H9 (cell line): Measurements from ENCODE around the gene GPR153. TPM values are rescaled to one million over a fixed set of nuclear protein-coding genes. Genes with fewer than 3 reads are reported as not detected.

Source experiments
- DNase-seq: peaks from one replicate; pipeline ENCODE4 v3.0.0-alpha.2; 2017
- H2AFZ ChIP-seq: one replicate; pipeline ENCODE4 v1.6.1; 2013; ENCODE audit warnings: mild to moderate bottlenecking, low read length, control low read depth, moderate library complexity
- H2AK5ac ChIP-seq: 2 replicates; pipeline ENCODE4 v1.6.1; 2013; ENCODE audit warnings: low read length, control low read depth, mixed read lengths; ENCODE audit not compliant: insufficient read length
- H2BK120ac ChIP-seq: one replicate; pipeline ENCODE4 v1.6.1; 2013; ENCODE audit warnings: low read depth, mild to moderate bottlenecking, low read length, control low read depth, inconsistent platforms; ENCODE audit not compliant: poor library complexity, severe bottlenecking
- H2BK12ac ChIP-seq: 2 replicates; pipeline ENCODE4 v1.6.1; 2013; ENCODE audit warnings: low read length, control low read depth, mixed read lengths, low read depth; ENCODE audit not compliant: insufficient read length
- H2BK15ac ChIP-seq: 2 replicates; pipeline ENCODE4 v1.6.1; 2013; ENCODE audit warnings: low read depth, low read length, control low read depth
- H2BK20ac ChIP-seq: one replicate; pipeline ENCODE4 v1.6.1; 2013; ENCODE audit warnings: low read depth, mild to moderate bottlenecking, low read length, control low read depth, inconsistent platforms; ENCODE audit not compliant: poor library complexity, severe bottlenecking
- H2BK5ac ChIP-seq: 2 replicates; pipeline ENCODE4 v1.6.1; 2013; ENCODE audit warnings: low read length, control low read depth, mixed read lengths; ENCODE audit not compliant: insufficient read length
- H3K14ac ChIP-seq: 2 replicates; pipeline ENCODE4 v1.6.1; 2013; ENCODE audit warnings: low read length, control low read depth; ENCODE audit not compliant: insufficient read depth
- H3K18ac ChIP-seq: 2 replicates; pipeline ENCODE4 v1.6.1; 2013; ENCODE audit warnings: low read depth, mild to moderate bottlenecking, mixed read lengths, low read length, control low read depth; ENCODE audit not compliant: insufficient read length
- H3K23ac ChIP-seq: 2 replicates; pipeline ENCODE4 v1.6.1; 2013; ENCODE audit warnings: low read length, control low read depth, mixed read lengths, low read depth; ENCODE audit not compliant: insufficient read length
- H3K23me2 ChIP-seq: 2 replicates; pipeline ENCODE4 v1.6.1; 2013; ENCODE audit warnings: low read depth, mild to moderate bottlenecking, mixed read lengths, low read length, control low read depth; ENCODE audit not compliant: insufficient read length, poor library complexity, severe bottlenecking
- H3K27ac ChIP-seq: 2 replicates; pipeline ENCODE4 v1.5.1; 2013; ENCODE audit warnings: low read length, control low read depth, mixed read lengths, low read depth; ENCODE audit not compliant: insufficient read length
- H3K27me3 ChIP-seq: 2 replicates; pipeline ENCODE4 v1.6.1; 2013; ENCODE audit warnings: low read length, control low read depth, inconsistent platforms; ENCODE audit not compliant: insufficient read depth
- H3K4ac ChIP-seq: 2 replicates; pipeline ENCODE4 v1.6.1; 2013; ENCODE audit warnings: low read depth, mild to moderate bottlenecking, control low read depth, inconsistent platforms, low read length, moderate library complexity
- H3K4me1 ChIP-seq: 2 replicates; pipeline ENCODE4 v1.6.1; 2013; ENCODE audit warnings: low read length, control low read depth, inconsistent platforms; ENCODE audit not compliant: insufficient read depth
- H3K4me2 ChIP-seq: 2 replicates; pipeline ENCODE4 v1.6.1; 2013; ENCODE audit warnings: low read length, control low read depth, mixed read lengths; ENCODE audit not compliant: insufficient read length, insufficient read depth
- H3K56ac ChIP-seq: 2 replicates; pipeline ENCODE4 v1.6.1; 2013; ENCODE audit warnings: low read depth, mild to moderate bottlenecking, mixed read lengths, low read length, control low read depth; ENCODE audit not compliant: insufficient read length
- H3K79me1 ChIP-seq: 2 replicates; pipeline ENCODE4 v1.6.1; 2013; ENCODE audit warnings: low read depth, mild to moderate bottlenecking, moderate library complexity, low read length, control low read depth, inconsistent platforms; ENCODE audit not compliant: insufficient read depth, poor library complexity, severe bottlenecking
- H3K79me2 ChIP-seq: 2 replicates; pipeline ENCODE4 v1.6.1; 2013; ENCODE audit warnings: low read length, control low read depth, inconsistent platforms; ENCODE audit not compliant: insufficient read depth
- H3K9ac ChIP-seq: 2 replicates; pipeline ENCODE4 v1.6.1; 2013; ENCODE audit warnings: low read length, control low read depth, mixed read lengths; ENCODE audit not compliant: insufficient read length; ENCODE audit errors: extremely low read depth
- H3K9me3 ChIP-seq: one replicate; pipeline ENCODE4 v1.6.1; 2013; ENCODE audit warnings: low read depth, low read length, inconsistent platforms; ENCODE audit not compliant: control insufficient read depth
- H3T11ph ChIP-seq: one replicate; pipeline ENCODE4 v1.6.1; 2013; ENCODE audit warnings: mild to moderate bottlenecking, low read length, control low read depth, inconsistent platforms
- H4K20me1 ChIP-seq: one replicate; pipeline ENCODE4 v1.6.1; 2013; ENCODE audit not compliant: control insufficient read depth, insufficient read length, insufficient read depth
- H4K5ac ChIP-seq: 2 replicates; pipeline ENCODE4 v1.6.1; 2013; ENCODE audit warnings: low read depth, mild to moderate bottlenecking, mixed read lengths, low read length, control low read depth; ENCODE audit not compliant: insufficient read length
- H4K8ac ChIP-seq: replicated peaks from 2 replicates; pipeline ENCODE4 v1.6.1; 2013; ENCODE audit warnings: low read length, control low read depth, mixed read lengths, low read depth; ENCODE audit not compliant: insufficient read length
- H4K91ac ChIP-seq: 2 replicates; pipeline ENCODE4 v1.6.1; 2013; ENCODE audit warnings: low read depth, mild to moderate bottlenecking, moderate library complexity, mixed read lengths, low read length, control low read depth; ENCODE audit not compliant: insufficient read length
- H3K27ac Mint-ChIP-seq, 3 experiments: 2 replicates in 2 of 3; 3 replicates in 1 of 3; pipeline ENCODE4 v1.8.0; 2020 to 2021; ENCODE audit warnings: mixed read lengths in 3 of 3, mild to moderate bottlenecking in 1 of 3, moderate library complexity in 1 of 3
- H3K27me3 Mint-ChIP-seq: 2 replicates; pipeline ENCODE4 v1.8.0; 2021; ENCODE audit warnings: low read depth, mild to moderate bottlenecking, moderate library complexity, mixed read lengths
- H3K36me3 Mint-ChIP-seq, 3 experiments: 2 replicates in 2 of 3; 3 replicates in 1 of 3; pipeline ENCODE4 v1.8.0; 2020 to 2021; ENCODE audit warnings: low read depth in 3 of 3, mixed read lengths in 3 of 3; ENCODE audit not compliant: insufficient read depth in 1 of 3
- H3K4me1 Mint-ChIP-seq, 2 experiments: 2 replicates each; pipeline ENCODE4 v1.8.0; 2020; ENCODE audit warnings: mixed read lengths in 2 of 2
- H3K4me3 Mint-ChIP-seq, 2 experiments: 2 replicates in 1 of 2; 3 replicates in 1 of 2; pipeline ENCODE4 v1.8.0; 2020 to 2021; ENCODE audit warnings: mild to moderate bottlenecking in 2 of 2, mixed read lengths in 2 of 2, moderate library complexity in 1 of 2
- H3K9me3 Mint-ChIP-seq, 2 experiments: 2 replicates in 1 of 2; 3 replicates in 1 of 2; pipeline ENCODE4 v1.8.0; 2020; ENCODE audit warnings: mild to moderate bottlenecking in 2 of 2, mixed read lengths in 2 of 2, moderate library complexity in 1 of 2
- WGBS: extraction: QIAGEN DNeasy Blood & Tissue Kit; methylation state at CpG from one replicate; pipeline ENCODE4 v1.1.7; 2013; ENCODE audit warnings: missing lambda C conversion rate, low lambda C conversion rate, mixed read lengths; ENCODE audit not compliant: insufficient read length; ENCODE audit errors: extremely low coverage; 5-methylcytosine and 5-hydroxymethylcytosine counted together
- total RNA-seq: library from RNA; stranded (reverse); gene quantifications from 2 replicates; pipeline ENCODE4 v1.2.1, GENCODE V29; 2021
- TF ChIP-seq, protein P1 (sequence below): fragments of 200-600 bp; sonication (generic); conservative IDR thresholded peaks from 3 replicates; pipeline ENCODE4 v1.8.0; 2021; ENCODE audit warnings: antibody characterized with exemption, mild to moderate bottlenecking

GPR153 gene
- total RNA-seq, 1 experiment from 2014 or later, result 8.9 TPM

DNA sequence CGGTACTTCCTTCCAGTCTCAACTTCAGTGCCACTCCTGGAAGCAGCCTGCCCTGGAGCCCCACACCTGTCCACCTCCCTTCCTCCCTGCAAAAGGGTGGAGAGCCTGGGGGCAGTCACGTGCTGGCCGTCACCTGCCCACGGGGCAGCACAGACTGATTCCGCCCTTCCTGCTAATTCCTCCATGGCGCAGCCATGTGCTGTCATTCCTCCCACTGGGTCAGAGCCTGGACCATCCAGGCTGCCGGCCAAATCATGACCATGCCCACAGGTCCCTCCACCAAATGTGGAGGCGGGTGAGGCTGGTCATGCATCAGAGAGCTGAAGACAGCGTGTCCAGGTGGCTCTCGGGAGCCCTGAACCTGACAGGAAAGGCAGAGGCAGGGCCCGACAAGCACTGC lies 24.4 kb upstream of the GPR153 start:
- H4K20me1 ChIP-seq, result no peaks in the 10 kb centered on the region
- no CpG with 5 or more reads among the region's 11 CpGs for WGBS
- no peak overlapping the region for H2BK20ac ChIP-seq
- H2BK120ac ChIP-seq, result no peak overlapping the region
- H3K4me2 ChIP-seq, result no peak overlapping the region
- no peak overlapping the region for H3K27ac ChIP-seq
- no peaks in the 10 kb centered on the region for H3K27me3 Mint-ChIP-seq
- no peaks in the 10 kb centered on the region for H3K9me3 Mint-ChIP-seq
- no peak overlapping the region for H3K18ac ChIP-seq
- H3K27me3 ChIP-seq, result no peaks in the 10 kb centered on the region
- no peak overlapping the region for H3K56ac ChIP-seq
- no peak overlapping the region for H3K9ac ChIP-seq
- H3K4me1 Mint-ChIP-seq, result no peaks in the 10 kb centered on the region
- H2AFZ ChIP-seq, result no peak overlapping the region
- H4K91ac ChIP-seq, result no peak overlapping the region
- H2BK12ac ChIP-seq, result no peak overlapping the region
- H3K14ac ChIP-seq, result no peak overlapping the region
- H3K23me2 ChIP-seq, result no peaks in the 10 kb centered on the region
- H3K9me3 ChIP-seq, result no peaks in the 10 kb centered on the region
- peaks cover 0 to 8% (median 4%) of the 10 kb centered on the region in 3 experiments; a peak in 2 of 7 replicates for H3K36me3 Mint-ChIP-seq
- no peak overlapping the region for H2AK5ac ChIP-seq
- H3K4me3 Mint-ChIP-seq, result no peak overlapping the region
- TF ChIP-seq, protein P1, sequence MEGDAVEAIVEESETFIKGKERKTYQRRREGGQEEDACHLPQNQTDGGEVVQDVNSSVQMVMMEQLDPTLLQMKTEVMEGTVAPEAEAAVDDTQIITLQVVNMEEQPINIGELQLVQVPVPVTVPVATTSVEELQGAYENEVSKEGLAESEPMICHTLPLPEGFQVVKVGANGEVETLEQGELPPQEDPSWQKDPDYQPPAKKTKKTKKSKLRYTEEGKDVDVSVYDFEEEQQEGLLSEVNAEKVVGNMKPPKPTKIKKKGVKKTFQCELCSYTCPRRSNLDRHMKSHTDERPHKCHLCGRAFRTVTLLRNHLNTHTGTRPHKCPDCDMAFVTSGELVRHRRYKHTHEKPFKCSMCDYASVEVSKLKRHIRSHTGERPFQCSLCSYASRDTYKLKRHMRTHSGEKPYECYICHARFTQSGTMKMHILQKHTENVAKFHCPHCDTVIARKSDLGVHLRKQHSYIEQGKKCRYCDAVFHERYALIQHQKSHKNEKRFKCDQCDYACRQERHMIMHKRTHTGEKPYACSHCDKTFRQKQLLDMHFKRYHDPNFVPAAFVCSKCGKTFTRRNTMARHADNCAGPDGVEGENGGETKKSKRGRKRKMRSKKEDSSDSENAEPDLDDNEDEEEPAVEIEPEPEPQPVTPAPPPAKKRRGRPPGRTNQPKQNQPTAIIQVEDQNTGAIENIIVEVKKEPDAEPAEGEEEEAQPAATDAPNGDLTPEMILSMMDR, result no peak
- H3T11ph ChIP-seq, result no peak overlapping the region
- no peak overlapping the region for H4K8ac ChIP-seq
- no peak overlapping the region for H4K5ac ChIP-seq
- no peak overlapping the region for H3K23ac ChIP-seq
- H3K27ac Mint-ChIP-seq, result peak overlapping the region in 1 of 3 experiments; percentile 69; a peak in 2 of 7 replicates
- no peak overlapping the region for H2BK5ac ChIP-seq
- no peak for DNase-seq
- H2BK15ac ChIP-seq, result no peak overlapping the region
- no peaks in the 10 kb centered on the region for H3K79me2 ChIP-seq
- H3K4ac ChIP-seq, result no peak overlapping the region
- no peaks in the 10 kb centered on the region for H3K79me1 ChIP-seq
- H3K4me1 ChIP-seq, result no peaks in the 10 kb centered on the region
